A549 (cell line): ENCODE data around the gene DNAJB12. TPM values are rescaled to one million over a fixed set of nuclear protein-coding genes. Genes with fewer than 3 reads are reported as not detected.

Source experiments
- ATAC-seq, 2 experiments: fragments of 200-7000 bp in 1 of 2; fragments of >200 bp in 1 of 2; cut with Nextera tagmentation in 1 of 2; cut with Tn5 transposase in 1 of 2; 3 replicates each; pipeline versions ENCODE4 v1.8.0 to v1.9.1; 2018 to 2020; ENCODE audit warnings: mild to moderate bottlenecking in 1 of 2, moderate library complexity in 1 of 2
- CTCF ChIA-PET: fragments of 300-600 bp; sonication (Branson Sonifier 250); formaldehyde crosslinking; extraction: SDS; loops from one replicate; lab custom pipeline; 2021; ENCODE audit warnings: antibody characterized with exemption, inconsistent platforms; lab: Yijun Ruan, JAX
- POLR2A ChIA-PET: fragments of 350-600 bp; formaldehyde crosslinking; extraction: SDS; loops from one replicate; lab custom pipeline; 2021; ENCODE audit warnings: antibody characterized with exemption, inconsistent platforms; lab: Yijun Ruan, JAX
- DNase-seq, 2 experiments: peaks; one replicate each; pipeline versions ENCODE4 v3.0.0 to v3.0.0-alpha.2; 2011 to 2016; ENCODE audit warnings: low read depth in 1 of 2, low spot score in 1 of 2
- FAIRE-seq: peaks from 2 replicates; lab custom pipeline; 2011; peaks lifted over from hg19 to GRCh38; lab: Jason Lieb, UNC
- H3K27ac ChIP-seq, 2 experiments: fragments of >200 bp; sonication (Bioruptor Twin); formaldehyde crosslinking; 3 replicates each; pipeline ENCODE4 v1.5.1; 2016 to 2017
- H3K4me1 ChIP-seq: fragments of >200 bp; sonication (Bioruptor Twin); formaldehyde crosslinking; 3 replicates; pipeline ENCODE4 v1.6.1; 2016
- H3K4me2 ChIP-seq: fragments of >200 bp; sonication (Bioruptor Twin); formaldehyde crosslinking; 3 replicates; pipeline ENCODE4 v1.6.1; 2016
- H3K4me3 ChIP-seq: fragments of >200 bp; sonication (Bioruptor Twin); formaldehyde crosslinking; 3 replicates; pipeline ENCODE4 v1.5.1; 2016
- H3K9me3 ChIP-seq: fragments of >200 bp; sonication (Bioruptor Twin); formaldehyde crosslinking; 3 replicates; pipeline ENCODE4 v1.6.1; 2016
- ATOH8 ChIP-seq: fragments of 250-450 bp; sonication (Bioruptor Pico); IDR thresholded peaks from 2 replicates; pipeline ENCODE4 v1.5.0; 2020; ENCODE audit warnings: low read depth, mild to moderate bottlenecking, moderate library complexity
- CBX2 ChIP-seq: fragments of 200-600 bp; sonication (generic); IDR thresholded peaks from 2 replicates; pipeline ENCODE4 v1.6.1; 2016; ENCODE audit warnings: low read depth, mild to moderate bottlenecking, borderline replicate concordance
- CEBPB ChIP-seq, 2 experiments: fragments of >200 bp in 1 of 2; sonication (Bioruptor Twin) in 1 of 2; formaldehyde crosslinking in 1 of 2; IDR thresholded peaks; 2 replicates each; pipeline ENCODE4 v1.6.1; 2012 to 2016
- CHD2 ChIP-seq: fragments of 150-350 bp; IDR thresholded peaks from 2 replicates; pipeline ENCODE4 v1.6.1; 2014; ENCODE audit warnings: low read length; ENCODE audit not compliant: partially characterized antibody
- CTCF ChIP-seq: fragments of >200 bp; sonication (Bioruptor Twin); formaldehyde crosslinking; IDR thresholded peaks from 3 replicates; pipeline ENCODE4 v1.5.1; 2016
- EHMT2 ChIP-seq: fragments of 200-600 bp; sonication (generic); IDR thresholded peaks from 2 replicates; pipeline ENCODE4 v1.6.1; 2016; ENCODE audit warnings: antibody characterized with exemption, low read depth, mild to moderate bottlenecking, moderate library complexity
- EP300 ChIP-seq, 2 experiments: fragments of >200 bp; sonication (Bioruptor Twin); formaldehyde crosslinking; IDR thresholded peaks; 2 replicates in 1 of 2; 3 replicates in 1 of 2; pipeline ENCODE4 v1.6.1; 2016 to 2017
- ESRRA ChIP-seq: fragments of 150-350 bp; IDR thresholded peaks from 2 replicates; pipeline ENCODE4 v1.6.1; 2014; ENCODE audit warnings: mild to moderate bottlenecking, low read length, borderline replicate concordance
- HES2 ChIP-seq: fragments of >200 bp; sonication (Bioruptor Twin); formaldehyde crosslinking; IDR thresholded peaks from 2 replicates; pipeline ENCODE4 v1.6.1; 2016
- HEYL ChIP-seq: fragments of 250-450 bp; sonication (Bioruptor Pico); IDR thresholded peaks from 2 replicates; pipeline ENCODE4 v1.8.0; 2021; ENCODE audit warnings: mild to moderate bottlenecking, moderate library complexity
- HOXB13 ChIP-seq: fragments of 250-450 bp; sonication (Bioruptor Pico); IDR thresholded peaks from 2 replicates; pipeline ENCODE4 v1.5.0; 2020; ENCODE audit warnings: low read depth, mild to moderate bottlenecking, moderate library complexity
- JUN ChIP-seq, 2 experiments: fragments of >200 bp; sonication (Bioruptor Twin); formaldehyde crosslinking; IDR thresholded peaks; 2 replicates in 1 of 2; 3 replicates in 1 of 2; pipeline ENCODE4 v1.6.1; 2016 to 2017
- KDM1A ChIP-seq: fragments of 200-600 bp; sonication (generic); IDR thresholded peaks from 2 replicates; pipeline ENCODE4 v1.6.1; 2016; ENCODE audit warnings: low read depth, mild to moderate bottlenecking
- KDM5A ChIP-seq: fragments of 200-600 bp; sonication (generic); IDR thresholded peaks from 2 replicates; pipeline ENCODE4 v1.6.1; 2016; ENCODE audit warnings: antibody characterized with exemption, mild to moderate bottlenecking
- MAFK ChIP-seq: fragments of 450-650 bp; IDR thresholded peaks from 2 replicates; pipeline ENCODE4 v1.6.1; 2014; ENCODE audit not compliant: partially characterized antibody
- MAX ChIP-seq: IDR thresholded peaks from 2 replicates; pipeline ENCODE4 v1.6.1; 2012
- MAZ ChIP-seq: fragments of 150-350 bp; IDR thresholded peaks from 2 replicates; pipeline ENCODE4 v1.6.1; 2014; ENCODE audit warnings: antibody characterized with exemption, low read depth, low read length, borderline replicate concordance
- MYC ChIP-seq: IDR thresholded peaks from 2 replicates; pipeline ENCODE4 v1.6.1; 2012; ENCODE audit warnings: mild to moderate bottlenecking, inconsistent platforms, low read length, improper control_type of control experiment, borderline replicate concordance
- NPAS2 ChIP-seq: fragments of 250-450 bp; sonication (Bioruptor Pico); IDR thresholded peaks from 2 replicates; pipeline ENCODE4 v1.8.0; 2022; ENCODE audit warnings: mild to moderate bottlenecking, moderate library complexity, borderline replicate concordance
- PHF8 ChIP-seq: fragments of 200-600 bp; sonication (generic); IDR thresholded peaks from 2 replicates; pipeline ENCODE4 v1.6.1; 2016; ENCODE audit warnings: low read depth, mild to moderate bottlenecking, antibody characterized with exemption, moderate library complexity, borderline replicate concordance
- POLR2AphosphoS2 ChIP-seq: conservative IDR thresholded peaks from 2 replicates; pipeline ENCODE4 v1.6.1; 2012; ENCODE audit warnings: low read length, improper control_type of control experiment, inconsistent platforms
- RAD21 ChIP-seq, 2 experiments: fragments of >200 bp in 1 of 2; sonication (Bioruptor Twin) in 1 of 2; formaldehyde crosslinking in 1 of 2; IDR thresholded peaks in 1 of 2; conservative IDR thresholded peaks in 1 of 2; 2 replicates in 1 of 2; 3 replicates in 1 of 2; pipeline ENCODE4 v1.6.1; 2012 to 2018; ENCODE audit warnings: inconsistent platforms in 1 of 2
- RARB ChIP-seq: fragments of 250-450 bp; sonication (Bioruptor Pico); IDR thresholded peaks from 2 replicates; pipeline ENCODE4 v1.8.0; 2021; ENCODE audit warnings: mild to moderate bottlenecking, moderate library complexity
- RFX5 ChIP-seq: fragments of 450-650 bp; IDR thresholded peaks from 2 replicates; pipeline ENCODE4 v1.7.1; 2014; ENCODE audit warnings: antibody characterized with exemption, mild to moderate bottlenecking, moderate library complexity
- SMC3 ChIP-seq: fragments of >200 bp; sonication (Bioruptor Twin); formaldehyde crosslinking; IDR thresholded peaks from 3 replicates; pipeline ENCODE4 v1.6.1; 2018; ENCODE audit warnings: inconsistent platforms
- TP53 ChIP-seq: fragments of 250-450 bp; sonication (Bioruptor Pico); IDR thresholded peaks from 2 replicates; pipeline ENCODE4 v1.5.0; 2021; ENCODE audit warnings: mild to moderate bottlenecking, moderate library complexity
- ZNF302 ChIP-seq: fragments of 250-450 bp; sonication (Bioruptor Pico); IDR thresholded peaks from 2 replicates; pipeline ENCODE4 v1.9.0; 2021; ENCODE audit warnings: inconsistent platforms, mild to moderate bottlenecking, moderate library complexity
- ZSCAN20 ChIP-seq: fragments of 250-450 bp; sonication (Bioruptor Pico); IDR thresholded peaks from 2 replicates; pipeline ENCODE4 v1.8.0; 2022; ENCODE audit warnings: mild to moderate bottlenecking, moderate library complexity
- WGBS: methylation state at CpG from one replicate; pipeline ENCODE4 v1.1.6; 2017; ENCODE audit errors: missing lambda C conversion rate; 5-methylcytosine and 5-hydroxymethylcytosine counted together
- polyA plus RNA-seq, 4 experiments: library from polyadenylated mRNA; depleted of rRNA in 3 of 4; stranded (reverse); fragments of >200 nt; fragmentation: RNase III in 1 of 4; extraction: RNeasy Plus Mini Kit Qiagen cat#74134 plus additional on column Dnase treatment in 1 of 4; gene quantifications; 2 replicates in 3 of 4; 3 replicates in 1 of 4; pipeline ENCODE4 v1.2.3, GENCODE V29; 2011 to 2017
- TF ChIP-seq, protein P1 (sequence below): IDR thresholded peaks from 2 replicates; pipeline ENCODE4 v1.6.1; 2012; ENCODE audit warnings: low read depth, borderline replicate concordance

DNAJB12 gene
- polyA plus RNA-seq, 2 of the 4 experiments (the other 2 are of a cell fraction): 21.5 to 26.7 TPM

- FAIRE-seq: no peak
- POLR2A ChIA-PET: interaction anchor here (0.6 to 3.0 kb wide), 5 partner anchors 8 to 55 kb away, joined by 4 to 18 read pairs (median 11); partner anchors contain the start of gene DDIT4
- no peaks in the 10 kb centered on the region for H3K9me3 ChIP-seq
- 53% methylated on average over 5 of the region's 5 CpGs for WGBS
- peaks cover 72% of the 10 kb centered on the region for H3K4me1 ChIP-seq
- ATAC-seq: peak; percentile 15 to 18; a peak in 5 of 6 replicates
- no peak overlapping the region for H3K4me3 ChIP-seq
- no peak for TF ChIP-seq NPAS2
- TF ChIP-seq MAFK: no peak
- no peak for TF ChIP-seq ZSCAN20 (CRISPR knock-in tag)
- TF ChIP-seq PHF8: no peak
- TF ChIP-seq ZNF302 (CRISPR knock-in tag): no peak
- no peak for TF ChIP-seq KDM1A
- no peak for TF ChIP-seq CBX2
- TF ChIP-seq RARB (CRISPR knock-in tag): no peak
- no peak for TF ChIP-seq HOXB13
- no peak for TF ChIP-seq MYC
- no peak for TF ChIP-seq EHMT2
- no peak for TF ChIP-seq TP53 (CRISPR knock-in tag)
- no peak for TF ChIP-seq EP300 (IDR thresholded peaks at IDR 0.05)
- TF ChIP-seq MAX: no peak
- no peak for TF ChIP-seq MAZ
- no peak for TF ChIP-seq KDM5A
- no peak for TF ChIP-seq HEYL (CRISPR knock-in tag)
- no peak for TF ChIP-seq CTCF
- no peak for TF ChIP-seq POLR2AphosphoS2
- no peak for TF ChIP-seq HES2
- CTCF ChIA-PET: interaction anchor here (0.5 to 6.3 kb wide), 42 partner anchors 10 to 432 kb away, joined by 3 to 89 read pairs (median 6); partner anchors contain the start of gene DDIT4
- no peak for DNase-seq
- H3K4me2 ChIP-seq: peak overlapping the region; percentile 49
- peak overlapping the region; percentile 89 to 93 for H3K27ac ChIP-seq
These were observed 25.9 kb downstream of the DNAJB12 start for GRCh38 chr10:72328829-72329204.

DNA sequence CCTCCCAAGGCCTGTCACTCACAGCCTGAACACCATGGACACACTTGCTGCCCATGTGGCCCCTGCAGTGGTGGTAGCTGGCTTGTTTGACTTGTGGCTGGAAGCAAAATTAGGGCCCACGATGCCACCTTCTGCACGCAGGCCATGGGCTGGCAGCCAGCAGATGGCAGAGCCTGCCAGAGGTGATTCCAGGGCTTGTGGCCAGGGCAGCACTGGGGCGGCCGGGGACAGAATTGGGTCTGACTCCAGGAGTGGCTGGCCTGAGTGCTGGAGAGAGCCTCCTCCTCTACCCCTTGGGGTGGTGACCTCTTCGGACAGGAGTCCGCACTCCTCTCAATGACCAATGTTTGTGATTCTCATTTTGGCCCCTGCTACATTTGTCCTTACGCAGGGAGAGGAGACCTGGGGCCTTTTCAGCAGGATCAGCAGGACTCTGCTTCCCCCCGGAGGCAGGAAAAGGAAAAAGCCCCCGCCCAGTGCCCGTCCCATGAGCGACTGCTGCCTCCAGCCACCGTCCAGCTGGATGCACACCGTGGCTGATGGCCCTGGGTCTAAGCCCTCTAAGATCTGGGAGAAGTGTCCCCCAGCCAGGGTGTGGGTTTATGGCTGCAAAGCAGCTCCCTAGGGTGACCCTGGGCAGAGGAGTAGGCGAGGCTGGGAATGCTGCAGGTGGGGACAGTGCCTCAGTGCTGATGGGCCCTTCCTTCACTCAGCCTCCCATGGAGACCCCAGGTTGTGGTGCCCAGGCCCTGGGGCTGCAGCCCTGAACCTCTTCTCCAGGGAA, 26.5 kb downstream of the DNAJB12 start:
- FAIRE-seq (no peak), ATAC-seq (peak; percentile 81 to 83), DNase-seq (peak; percentile 63 to 85)
- Histone ChIP-seq H3K27ac (peak overlapping the region; percentile 89 to 93), H3K4me2 (peak overlapping the region; percentile 49), H3K9me3 (no peaks in the 10 kb centered on the region), H3K4me3 (no peak overlapping the region), H3K4me1 (peaks cover 77% of the 10 kb centered on the region)
- CTCF ChIA-PET: interaction anchor here (0.5 to 6.3 kb wide), 45 partner anchors 10 to 432 kb away, joined by 3 to 89 read pairs (median 5); partner anchors contain the start of genes ASCC1 and DDIT4
- POLR2A ChIA-PET: interaction anchor here (0.6 to 3.0 kb wide), 6 partner anchors 8 to 55 kb away, joined by 4 to 18 read pairs (median 10); partner anchors contain the start of gene DDIT4
- WGBS: 3% methylated on average over 5 of the region's 14 CpGs
- peak; percentile 55 to 58; a peak in 2 of 5 replicates for TF ChIP-seq JUN (IDR thresholded peaks at IDR 0.05)
- TF ChIP-seq, protein P1, sequence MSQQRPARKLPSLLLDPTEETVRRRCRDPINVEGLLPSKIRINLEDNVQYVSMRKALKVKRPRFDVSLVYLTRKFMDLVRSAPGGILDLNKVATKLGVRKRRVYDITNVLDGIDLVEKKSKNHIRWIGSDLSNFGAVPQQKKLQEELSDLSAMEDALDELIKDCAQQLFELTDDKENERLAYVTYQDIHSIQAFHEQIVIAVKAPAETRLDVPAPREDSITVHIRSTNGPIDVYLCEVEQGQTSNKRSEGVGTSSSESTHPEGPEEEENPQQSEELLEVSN: peak; percentile 61; the same call in 1 of the 2 replicates
- TF ChIP-seq SMC3: peak; percentile 94
- no peak for TF ChIP-seq CHD2
- no peak for TF ChIP-seq RFX5
- TF ChIP-seq ATOH8 (CRISPR knock-in tag): peak; percentile 59; the same call in 1 of the 2 replicates
- TF ChIP-seq ESRRA: 0 out of 2 replicates have a peak, but pooled peaks have one; percentile 17
- peak; percentile 92 for TF ChIP-seq CTCF
- no peak for TF ChIP-seq MAZ
- no peak for TF ChIP-seq MAFK
- TF ChIP-seq RAD21 (conservative IDR thresholded peaks at IDR 0.05 in 1 of 2, IDR thresholded peaks at IDR 0.05 in 1 of 2): peak; percentile 94 to 99
- no peak for TF ChIP-seq ZNF302 (CRISPR knock-in tag)
- TF ChIP-seq CEBPB (IDR thresholded peaks at IDR 0.05): no peak
- no peak for TF ChIP-seq PHF8
- TF ChIP-seq POLR2AphosphoS2: 0 out of 2 replicates have a peak, but pooled peaks have one; percentile 55
- TF ChIP-seq HOXB13: peak; percentile 79; the same call in 1 of the 2 replicates
